ENCODE results near the gene LIN9. TPM values are rescaled to one million over a fixed set of nuclear protein-coding genes. Genes with fewer than 3 reads are reported as not detected.
"Not testable (repeated sequence)": the region's sequence is repeated elsewhere in the genome, so short reads cannot be mapped to it uniquely, and the experiment has no call there.

The LIN9 gene
- total RNA-seq, 1 donor from 2014 or later: 6.8 TPM

- Histone ChIP-seq H3K9me3 (ENCODE audit: control insufficient read depth in 3 of 3, low read length in 3 of 3) (no peaks in the 10 kb centered on the region), H3K27me3 (ENCODE audit: control insufficient read depth in 3 of 3, insufficient read depth in 3 of 3, low read length in 3 of 3) (no peaks in the 10 kb centered on the region), H3K9ac (ENCODE audit: low read depth in 1 of 3, low read length in 3 of 3) (no peak overlapping the region), H3K27ac (ENCODE audit: low read depth, low read length) (no peak overlapping the region), H3K4me1 (ENCODE audit: control insufficient read depth in 3 of 3, insufficient read depth in 3 of 3, low read length in 3 of 3) (no peaks in the 10 kb centered on the region), H3K36me3 (ENCODE audit: control insufficient read depth in 3 of 3, insufficient read depth in 3 of 3, low read length in 3 of 3) (peaks cover 0 to 3% (median 0%) of the 10 kb centered on the region in 3 donors), H3K4me3 (ENCODE audit: low read length in 3 of 3) (no peak overlapping the region)
These were observed 29.5 kb downstream of the LIN9 start for GRCh38 chr1:226279498-226279897.

GRCh38 chr1:226277897-226278296 lies 31.1 kb downstream of the LIN9 start:
- H3K27me3 ChIP-seq (ENCODE audit: control insufficient read depth in 3 of 3, insufficient read depth in 3 of 3, low read length in 3 of 3): no peaks in the 10 kb centered on the region
- H3K4me3 ChIP-seq (ENCODE audit: low read length in 3 of 3): no peak overlapping the region
- H3K4me1 ChIP-seq (ENCODE audit: control insufficient read depth in 3 of 3, insufficient read depth in 3 of 3, low read length in 3 of 3): no peaks in the 10 kb centered on the region
- no peaks in the 10 kb centered on the region for H3K9me3 ChIP-seq (ENCODE audit: control insufficient read depth in 3 of 3, low read length in 3 of 3)
- no peak overlapping the region for H3K27ac ChIP-seq (ENCODE audit: low read depth, low read length)
- peaks cover 0 to 5% (median 0%) of the 10 kb centered on the region in 3 donors for H3K36me3 ChIP-seq (ENCODE audit: control insufficient read depth in 3 of 3, insufficient read depth in 3 of 3, low read length in 3 of 3)
- H3K9ac ChIP-seq (ENCODE audit: low read depth in 1 of 3, low read length in 3 of 3): no peak overlapping the region

DNA sequence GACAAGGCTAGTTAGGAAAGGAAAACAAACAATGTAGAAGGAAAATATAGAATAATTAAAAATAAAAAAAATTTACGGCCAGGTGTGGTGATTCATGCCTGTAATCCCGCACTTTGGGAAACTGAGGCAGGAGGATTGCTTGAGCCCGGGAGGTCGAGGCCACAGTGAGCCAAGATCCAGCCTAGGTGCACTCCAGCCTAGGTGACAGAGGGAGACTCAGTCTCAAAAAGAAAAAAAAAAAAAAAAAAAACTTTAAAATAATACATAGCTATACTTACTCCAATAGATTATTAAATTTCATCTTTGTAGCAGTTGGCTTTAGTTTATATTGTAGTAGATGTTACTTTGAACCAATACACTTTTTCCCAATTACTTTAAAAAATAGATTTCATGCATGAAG lies 32.0 kb downstream of the LIN9 start:
- Histone ChIP-seq H3K4me3 (ENCODE audit: low read length in 3 of 3) (no peak overlapping the region), H3K36me3 (ENCODE audit: control insufficient read depth in 3 of 3, insufficient read depth in 3 of 3, low read length in 3 of 3) (peaks cover 0 to 5% (median 0%) of the 10 kb centered on the region in 3 donors), H3K9ac (ENCODE audit: low read depth in 1 of 3, low read length in 3 of 3) (no peak overlapping the region), H3K27ac (ENCODE audit: low read depth, low read length) (no peak overlapping the region), H3K9me3 (ENCODE audit: control insufficient read depth in 3 of 3, low read length in 3 of 3) (no peaks in the 10 kb centered on the region), H3K4me1 (ENCODE audit: control insufficient read depth in 3 of 3, insufficient read depth in 3 of 3, low read length in 3 of 3) (no peaks in the 10 kb centered on the region), H3K27me3 (ENCODE audit: control insufficient read depth in 3 of 3, insufficient read depth in 3 of 3, low read length in 3 of 3) (no peaks in the 10 kb centered on the region)

DNA sequence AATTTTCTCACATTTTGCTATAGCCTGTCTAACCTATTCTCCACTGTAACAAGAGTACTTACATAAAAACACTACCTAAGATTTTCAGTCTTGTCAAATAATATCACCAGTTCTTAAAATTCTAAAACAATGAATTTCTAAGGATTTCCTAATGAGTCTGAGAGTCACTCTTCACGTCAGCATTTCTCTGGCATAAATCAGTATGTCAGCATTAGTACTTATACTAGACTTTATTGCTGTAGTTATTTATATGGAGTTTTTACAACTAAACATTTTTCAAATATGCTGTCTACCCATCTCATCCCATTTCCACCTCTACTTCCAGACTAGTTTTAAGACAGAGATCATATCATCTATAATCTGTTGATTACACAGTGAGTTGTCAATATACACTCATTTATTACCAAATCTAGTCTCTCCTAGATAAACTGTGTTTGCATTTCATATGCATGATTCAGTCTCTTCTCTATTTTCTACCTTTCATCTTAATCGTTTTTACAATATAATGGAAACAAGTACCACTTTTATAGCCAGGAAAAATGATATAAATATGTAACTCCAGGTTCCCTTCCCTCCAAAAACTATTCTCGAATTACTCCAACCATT lies 32.8 kb downstream of the LIN9 start:
- H3K4me3 ChIP-seq (ENCODE audit: low read length in 3 of 3): no peak overlapping the region

GRCh38 chr1:226274138-226274537 lies 34.8 kb downstream of the LIN9 start:
- Histone ChIP-seq H3K27me3 (ENCODE audit: control insufficient read depth in 3 of 3, insufficient read depth in 3 of 3, low read length in 3 of 3) (no peaks in the 10 kb centered on the region), H3K4me3 (ENCODE audit: low read length in 3 of 3) (no peak overlapping the region), H3K9ac (ENCODE audit: low read depth in 1 of 3, low read length in 3 of 3) (no peak overlapping the region), H3K4me1 (ENCODE audit: control insufficient read depth in 3 of 3, insufficient read depth in 3 of 3, low read length in 3 of 3) (no peaks in the 10 kb centered on the region), H3K9me3 (ENCODE audit: control insufficient read depth in 3 of 3, low read length in 3 of 3) (no peaks in the 10 kb centered on the region), H3K27ac (ENCODE audit: low read depth, low read length) (no peak overlapping the region), H3K36me3 (ENCODE audit: control insufficient read depth in 3 of 3, insufficient read depth in 3 of 3, low read length in 3 of 3) (peaks cover 0 to 5% (median 0%) of the 10 kb centered on the region in 3 donors)

More for the DNA sequence above, 32.8 kb downstream of the LIN9 start:
- H3K27ac ChIP-seq (ENCODE audit: low read depth, low read length): no peak overlapping the region
- no peaks in the 10 kb centered on the region for H3K9me3 ChIP-seq (ENCODE audit: control insufficient read depth in 3 of 3, low read length in 3 of 3)
- no peak overlapping the region for H3K9ac ChIP-seq (ENCODE audit: low read depth in 1 of 3, low read length in 3 of 3)
- no peaks in the 10 kb centered on the region for H3K4me1 ChIP-seq (ENCODE audit: control insufficient read depth in 3 of 3, insufficient read depth in 3 of 3, low read length in 3 of 3)
- H3K36me3 ChIP-seq (ENCODE audit: control insufficient read depth in 3 of 3, insufficient read depth in 3 of 3, low read length in 3 of 3): peaks cover 0 to 5% (median 0%) of the 10 kb centered on the region in 3 donors
- H3K27me3 ChIP-seq (ENCODE audit: control insufficient read depth in 3 of 3, insufficient read depth in 3 of 3, low read length in 3 of 3): no peaks in the 10 kb centered on the region

DNA sequence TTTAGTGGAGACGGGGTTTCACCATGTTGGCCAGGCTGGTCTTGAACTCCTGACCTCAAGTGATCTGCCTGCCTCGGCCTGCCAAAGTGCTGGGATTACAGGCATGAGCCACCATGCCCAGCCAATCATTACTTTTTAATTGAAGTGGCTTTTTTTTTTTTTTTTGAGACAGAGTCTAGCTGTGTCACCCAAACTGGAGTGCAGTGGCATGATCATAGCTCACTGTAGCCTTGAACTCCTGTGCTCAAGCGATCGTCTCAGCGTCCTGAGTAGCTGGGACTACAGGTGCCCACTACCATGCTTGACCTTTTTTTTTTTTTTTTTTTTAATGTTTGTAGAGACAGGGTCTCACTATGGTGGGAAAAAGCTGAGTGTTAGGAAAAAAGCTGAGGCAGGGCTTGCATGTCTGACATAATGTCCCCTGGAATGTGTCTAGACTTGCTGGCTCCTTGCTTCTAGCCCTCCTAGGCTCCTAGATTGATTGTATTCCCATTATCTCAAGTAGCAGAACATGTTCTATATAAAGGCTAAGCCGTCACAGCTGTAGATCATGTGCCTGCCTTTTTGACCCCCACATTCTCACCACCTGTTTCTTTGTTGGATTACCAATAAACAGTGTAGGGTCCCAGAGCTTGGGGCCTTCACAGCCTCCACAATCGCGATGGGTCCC lies 36.6 kb downstream of the LIN9 start:
- H3K9me3 ChIP-seq (ENCODE audit: control insufficient read depth in 3 of 3, low read length in 3 of 3); H3K27me3 ChIP-seq (ENCODE audit: control insufficient read depth in 3 of 3, insufficient read depth in 3 of 3, low read length in 3 of 3); H3K9ac ChIP-seq (ENCODE audit: low read depth in 1 of 3, low read length in 3 of 3); H3K36me3 ChIP-seq (ENCODE audit: control insufficient read depth in 3 of 3, insufficient read depth in 3 of 3, low read length in 3 of 3); H3K4me3 ChIP-seq (ENCODE audit: low read length in 3 of 3); H3K4me1 ChIP-seq (ENCODE audit: control insufficient read depth in 3 of 3, insufficient read depth in 3 of 3, low read length in 3 of 3); H3K27ac ChIP-seq (ENCODE audit: low read depth, low read length): not testable (repeated sequence)

GRCh38 chr1:226268421-226269124 lies 40.4 kb downstream of the LIN9 start:
- Histone ChIP-seq H3K9me3 (ENCODE audit: control insufficient read depth in 3 of 3, low read length in 3 of 3) (no peaks in the 10 kb centered on the region), H3K27me3 (ENCODE audit: control insufficient read depth in 3 of 3, insufficient read depth in 3 of 3, low read length in 3 of 3) (no peaks in the 10 kb centered on the region), H3K9ac (ENCODE audit: low read depth in 1 of 3, low read length in 3 of 3) (no peak overlapping the region), H3K4me1 (ENCODE audit: control insufficient read depth in 3 of 3, insufficient read depth in 3 of 3, low read length in 3 of 3) (no peaks in the 10 kb centered on the region), H3K4me3 (ENCODE audit: low read length in 3 of 3) (no peak overlapping the region), H3K27ac (ENCODE audit: low read depth, low read length) (no peak overlapping the region), H3K36me3 (ENCODE audit: control insufficient read depth in 3 of 3, insufficient read depth in 3 of 3, low read length in 3 of 3) (no peaks in the 10 kb centered on the region)

DNA sequence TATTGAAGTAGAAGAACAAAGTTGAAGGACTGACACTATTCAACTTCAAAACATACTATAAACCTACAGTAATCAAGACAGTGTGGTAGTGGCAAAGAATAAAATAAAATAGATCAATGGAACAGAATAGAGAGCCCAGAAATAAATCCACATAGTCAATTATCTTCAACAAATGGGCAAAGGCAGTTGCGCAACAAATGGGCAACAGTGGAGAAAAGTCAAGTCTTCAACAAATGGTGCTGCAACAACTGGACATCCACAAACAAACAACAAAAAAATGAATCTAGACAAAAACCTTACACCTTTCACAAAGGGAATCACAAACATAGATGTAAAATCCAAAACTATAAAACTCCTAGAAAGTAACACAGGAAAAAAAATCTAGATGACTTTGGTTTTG lies 47.1 kb downstream of the LIN9 start:
- Histone ChIP-seq H3K9me3 (ENCODE audit: control insufficient read depth in 3 of 3, low read length in 3 of 3) (peaks cover 0 to 4% (median 0%) of the 10 kb centered on the region in 3 donors), H3K27ac (ENCODE audit: low read depth, low read length) (no peak overlapping the region), H3K4me1 (ENCODE audit: control insufficient read depth in 3 of 3, insufficient read depth in 3 of 3, low read length in 3 of 3) (no peaks in the 10 kb centered on the region), H3K27me3 (ENCODE audit: control insufficient read depth in 3 of 3, insufficient read depth in 3 of 3, low read length in 3 of 3) (no peaks in the 10 kb centered on the region), H3K9ac (ENCODE audit: low read depth in 1 of 3, low read length in 3 of 3) (no peak overlapping the region), H3K36me3 (ENCODE audit: control insufficient read depth in 3 of 3, insufficient read depth in 3 of 3, low read length in 3 of 3) (no peaks in the 10 kb centered on the region), H3K4me3 (ENCODE audit: low read length in 3 of 3) (no peak overlapping the region)

GRCh38 chr1:226255380-226255779 lies 53.6 kb downstream of the LIN9 start:
- H3K9me3 ChIP-seq (ENCODE audit: control insufficient read depth in 3 of 3, low read length in 3 of 3): peaks cover 0 to 4% (median 0%) of the 10 kb centered on the region in 3 donors
- peaks cover 0 to 2% (median 1%) of the 10 kb centered on the region in 3 donors for H3K36me3 ChIP-seq (ENCODE audit: control insufficient read depth in 3 of 3, insufficient read depth in 3 of 3, low read length in 3 of 3)
- H3K4me3 ChIP-seq (ENCODE audit: low read length in 3 of 3): no peak overlapping the region
- H3K27ac ChIP-seq (ENCODE audit: low read depth, low read length): no peak overlapping the region
- no peak overlapping the region for H3K9ac ChIP-seq (ENCODE audit: low read depth in 1 of 3, low read length in 3 of 3)
- no peaks in the 10 kb centered on the region for H3K4me1 ChIP-seq (ENCODE audit: control insufficient read depth in 3 of 3, insufficient read depth in 3 of 3, low read length in 3 of 3)
- H3K27me3 ChIP-seq (ENCODE audit: control insufficient read depth in 3 of 3, insufficient read depth in 3 of 3, low read length in 3 of 3): no peaks in the 10 kb centered on the region

DNA sequence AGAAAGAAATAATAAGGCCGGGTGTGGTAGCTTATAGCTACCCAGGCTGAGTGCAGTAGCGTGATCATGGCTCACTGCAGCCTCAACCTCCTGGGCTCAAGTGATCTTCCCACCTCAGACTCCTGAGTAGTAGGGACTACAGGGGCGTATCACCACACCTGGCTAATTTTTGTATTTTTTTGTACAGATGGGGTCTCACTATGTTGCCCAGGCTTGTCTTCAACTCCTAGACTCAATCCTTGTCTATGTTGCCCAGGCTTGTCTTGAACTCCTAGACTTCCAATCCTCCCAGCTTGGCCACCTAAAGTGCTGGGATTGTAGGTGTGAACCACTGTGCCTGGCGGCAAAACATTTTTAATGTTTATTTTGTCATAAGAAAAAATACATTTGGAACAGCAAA lies 55.0 kb downstream of the LIN9 start:
- Histone ChIP-seq H3K36me3 (ENCODE audit: control insufficient read depth in 3 of 3, insufficient read depth in 3 of 3, low read length in 3 of 3) (peaks cover 0 to 5% (median 3%) of the 10 kb centered on the region in 3 donors), H3K9ac (ENCODE audit: low read depth in 1 of 3, low read length in 3 of 3) (no peak overlapping the region), H3K9me3 (ENCODE audit: control insufficient read depth in 3 of 3, low read length in 3 of 3) (no peaks in the 10 kb centered on the region), H3K4me1 (ENCODE audit: control insufficient read depth in 3 of 3, insufficient read depth in 3 of 3, low read length in 3 of 3) (no peaks in the 10 kb centered on the region), H3K27ac (ENCODE audit: low read depth, low read length) (no peak overlapping the region), H3K4me3 (ENCODE audit: low read length in 3 of 3) (no peak overlapping the region), H3K27me3 (ENCODE audit: control insufficient read depth in 3 of 3, insufficient read depth in 3 of 3, low read length in 3 of 3) (no peaks in the 10 kb centered on the region)
